HepG2 (cell line): ENCODE data around the gene SLX9. TPM values are rescaled to one million over a fixed set of nuclear protein-coding genes. Genes with fewer than 3 reads are reported as not detected.

ENCODE experiments used
- BCL6 ChIP-seq: IDR thresholded peaks from 2 replicates; pipeline ENCODE4 v1.6.1; 2016; ENCODE audit warnings: missing genetic modification reagents, missing compliant biosample characterization
- BCLAF1 ChIP-seq: fragments of 450-650 bp; IDR thresholded peaks from 2 replicates; pipeline ENCODE4 v1.6.1; 2017; ENCODE audit warnings: mild to moderate bottlenecking
- CREB3 ChIP-seq: sonication (generic); formaldehyde crosslinking; IDR thresholded peaks from 2 replicates; pipeline ENCODE4 v1.5.0; 2020; ENCODE audit warnings: missing genetic modification reagents
- ERF ChIP-seq: IDR thresholded peaks from 2 replicates; pipeline ENCODE4 v1.6.1; 2018; ENCODE audit warnings: missing biosample characterization, missing genetic modification reagents
- HOXA5 ChIP-seq: sonication (generic); formaldehyde crosslinking; IDR thresholded peaks from 2 replicates; pipeline ENCODE4 v1.4.0; 2020; ENCODE audit warnings: missing genetic modification reagents
- LCORL ChIP-seq, 2 experiments: fragments of 450-650 bp in 1 of 2; sonication (generic) in 1 of 2; formaldehyde crosslinking in 1 of 2; IDR thresholded peaks; 2 replicates each; pipeline versions ENCODE4 v1.5.0 to v1.6.1; 2017 to 2020; ENCODE audit warnings: antibody characterized with exemption in 1 of 2, missing genetic modification reagents in 1 of 2
- NPAS2 ChIP-seq: sonication (generic); formaldehyde crosslinking; IDR thresholded peaks from 2 replicates; pipeline ENCODE4 v1.8.0; 2022; ENCODE audit warnings: mild to moderate bottlenecking, missing genetic modification reagents, borderline replicate concordance
- NR2F1 ChIP-seq, 2 experiments: fragments of 450-650 bp in 1 of 2; formaldehyde crosslinking in 1 of 2; IDR thresholded peaks; 2 replicates each; pipeline versions ENCODE4 v1.5.0 to v1.6.1; 2016 to 2020; ENCODE audit warnings: mild to moderate bottlenecking in 1 of 2, missing compliant biosample characterization in 1 of 2, missing genetic modification reagents in 1 of 2, moderate library complexity in 1 of 2
- PREB ChIP-seq: sonication (generic); formaldehyde crosslinking; IDR thresholded peaks from 2 replicates; pipeline ENCODE4 v1.4.0; 2020; ENCODE audit warnings: missing genetic modification reagents
- YEATS4 ChIP-seq: sonication (generic); formaldehyde crosslinking; IDR thresholded peaks from 2 replicates; pipeline ENCODE4 v1.4.0; 2020; ENCODE audit warnings: missing genetic modification reagents, borderline replicate concordance
- ZBTB20 ChIP-seq: sonication (generic); formaldehyde crosslinking; IDR thresholded peaks from 2 replicates; pipeline ENCODE4 v1.8.1; 2023; ENCODE audit warnings: missing genetic modification reagents, low read depth, mild to moderate bottlenecking, borderline replicate concordance
- ZFP36L1 ChIP-seq: sonication (generic); formaldehyde crosslinking; IDR thresholded peaks from 2 replicates; pipeline ENCODE4 v1.8.0; 2022; ENCODE audit warnings: mild to moderate bottlenecking, missing genetic modification reagents, moderate library complexity
- ZNF264 ChIP-seq: sonication (generic); formaldehyde crosslinking; IDR thresholded peaks from 2 replicates; pipeline ENCODE4 v1.4.0; 2020; ENCODE audit warnings: missing genetic modification reagents
- ZNF609 ChIP-seq: sonication (generic); formaldehyde crosslinking; IDR thresholded peaks from 2 replicates; pipeline ENCODE4 v1.4.0; 2020; ENCODE audit warnings: mild to moderate bottlenecking, missing genetic modification reagents, borderline replicate concordance
- ZSCAN31 ChIP-seq: sonication (generic); formaldehyde crosslinking; IDR thresholded peaks from 2 replicates; pipeline ENCODE4 v1.5.0; 2020; ENCODE audit warnings: low read depth, mild to moderate bottlenecking, missing genetic modification reagents
- ZXDC ChIP-seq: sonication (generic); formaldehyde crosslinking; IDR thresholded peaks from 2 replicates; pipeline ENCODE4 v1.5.0; 2020; ENCODE audit warnings: mild to moderate bottlenecking, missing genetic modification reagents
- polyA plus RNA-seq, 8 experiments: library from polyadenylated mRNA; depleted of rRNA in 3 of 8; stranded (reverse) in 7 of 8; unstranded in 1 of 8; fragments of >200 nt; fragmentation: Illumina TruSeq in 4 of 8; extraction: Trizol in 4 of 8; gene quantifications; 2 replicates each; pipeline versions ENCODE4 v1.2.1 to v1.2.3, GENCODE V29; 2011 to 2016; ENCODE audit warnings: low read depth in 4 of 8, missing spikeins in 1 of 8, mixed read lengths in 1 of 8; ENCODE audit not compliant: insufficient read depth in 1 of 8
- total RNA-seq, 5 experiments: library from RNA; depleted of rRNA; stranded (reverse); fragments of >200 nt; fragmentation: Illumina TruSeq; extraction: Trizol; gene quantifications; 2 replicates each; pipeline ENCODE4 v1.2.3, GENCODE V29; 2016; ENCODE audit warnings: low read depth in 1 of 5

The SLX9 gene
- total and polyA plus RNA-seq, 2 of the 13 experiments (the other 11 are each of a cell fraction or from before 2014, with no cell fraction given), result 21.0 to 47.1 TPM

- TF ChIP-seq ZNF609 (CRISPR knock-in tag), result peak; percentile 61; the same call in 1 of the 2 replicates
- TF ChIP-seq ZFP36L1 (CRISPR knock-in tag), result no peak
- TF ChIP-seq ERF, result peak; percentile 75; the same call in 1 of the 2 replicates
- no peak for TF ChIP-seq BCLAF1
- TF ChIP-seq BCL6 (CRISPR knock-in tag), result peak; percentile 81
- no peak for TF ChIP-seq LCORL (IDR thresholded peaks at IDR 0.05)
- peak; percentile 93 for TF ChIP-seq LCORL (CRISPR knock-in tag; IDR thresholded peaks at IDR 0.05)
- TF ChIP-seq YEATS4 (CRISPR knock-in tag), result peak; percentile 49; the same call in 1 of the 2 replicates
- no peak for TF ChIP-seq HOXA5 (CRISPR knock-in tag)
- TF ChIP-seq CREB3 (CRISPR knock-in tag), result no peak
- peak; percentile 71 to 75; a peak in 2 of 4 replicates for TF ChIP-seq NR2F1 (CRISPR knock-in tag; IDR thresholded peaks at IDR 0.05)
- no peak for TF ChIP-seq ZXDC (CRISPR knock-in tag)
- peak; percentile 83; the same call in 1 of the 2 replicates for TF ChIP-seq ZBTB20
- peak; percentile 57; the same call in 1 of the 2 replicates for TF ChIP-seq ZNF264 (CRISPR knock-in tag)
- no peak for TF ChIP-seq NPAS2
- TF ChIP-seq ZSCAN31 (CRISPR knock-in tag), result 0 out of 2 replicates have a peak, but pooled peaks have one; percentile 48
- no peak for TF ChIP-seq PREB (CRISPR knock-in tag)
Measured at GRCh38 chr21:45013260-45013841, 73.5 kb downstream of the SLX9 start (continued).
